Astrocyte (in vitro differentiated cells and primary cell): ENCODE results near the gene CCDC12. TPM values are rescaled to one million over a fixed set of nuclear protein-coding genes. Genes with fewer than 3 reads are reported as not detected.

Experiments
- DNase-seq: peaks from one replicate; pipeline ENCODE4 v3.0.0-alpha.2; 2010; ENCODE audit warnings: low read depth
- FAIRE-seq: peaks from 2 replicates; lab custom pipeline; 2011; peaks lifted over from hg19 to GRCh38; lab: Jason Lieb, UNC
- H2AFZ ChIP-seq: 2 replicates; pipeline ENCODE4 v1.6.0; 2012; ENCODE audit warnings: low read depth, low read length, inconsistent platforms
- H3K27ac ChIP-seq: 2 replicates; pipeline ENCODE4 v1.5.1; 2011; ENCODE audit warnings: low read depth, low read length, inconsistent platforms
- H3K27me3 ChIP-seq: 2 replicates; pipeline ENCODE4 v1.6.0; 2011; ENCODE audit warnings: low read length, inconsistent platforms; ENCODE audit not compliant: insufficient read depth
- H3K36me3 ChIP-seq: 2 replicates; pipeline ENCODE4 v1.5.1; 2011; ENCODE audit warnings: low read length, inconsistent platforms; ENCODE audit not compliant: insufficient read depth
- H3K4me1 ChIP-seq: 2 replicates; pipeline ENCODE4 v1.5.1; 2011; ENCODE audit warnings: low read length, inconsistent platforms; ENCODE audit not compliant: insufficient read depth
- H3K4me2 ChIP-seq: 2 replicates; pipeline ENCODE4 v1.6.0; 2012; ENCODE audit warnings: low read length, inconsistent platforms
- H3K4me3 ChIP-seq: 2 replicates; pipeline ENCODE4 v1.5.1; 2011; ENCODE audit warnings: low read depth, mild to moderate bottlenecking, low read length, inconsistent platforms; ENCODE audit not compliant: insufficient read depth
- H3K79me2 ChIP-seq: 2 replicates; pipeline ENCODE4 v1.6.0; 2012; ENCODE audit warnings: mild to moderate bottlenecking, low read length, inconsistent platforms; ENCODE audit not compliant: insufficient read depth
- H3K9ac ChIP-seq: 2 replicates; pipeline ENCODE4 v1.6.0; 2012; ENCODE audit warnings: mild to moderate bottlenecking, low read length, inconsistent platforms
- H3K9me3 ChIP-seq: 2 replicates; pipeline ENCODE4 v1.5.1; 2012; ENCODE audit warnings: low read depth, mild to moderate bottlenecking, low read length, inconsistent platforms; ENCODE audit not compliant: insufficient read depth
- H4K20me1 ChIP-seq: 2 replicates; pipeline ENCODE4 v1.6.0; 2012; ENCODE audit warnings: low read length, inconsistent platforms; ENCODE audit not compliant: insufficient read depth
- H3K27ac Mint-ChIP-seq: one replicate; pipeline ENCODE4 v1.8.0; 2021; ENCODE audit warnings: mild to moderate bottlenecking, mixed read lengths; ENCODE audit not compliant: unreplicated experiment
- H3K27me3 Mint-ChIP-seq: one replicate; pipeline ENCODE4 v1.8.0; 2021; ENCODE audit warnings: low read depth, mixed read lengths; ENCODE audit not compliant: unreplicated experiment
- H3K36me3 Mint-ChIP-seq: one replicate; pipeline ENCODE4 v1.8.0; 2021; ENCODE audit warnings: low read depth, mixed read lengths; ENCODE audit not compliant: unreplicated experiment
- H3K4me1 Mint-ChIP-seq: one replicate; pipeline ENCODE4 v1.8.0; 2021; ENCODE audit warnings: low read depth, mixed read lengths; ENCODE audit not compliant: unreplicated experiment
- H3K4me3 Mint-ChIP-seq: one replicate; pipeline ENCODE4 v1.8.0; 2021; ENCODE audit warnings: mild to moderate bottlenecking, moderate library complexity, mixed read lengths; ENCODE audit not compliant: unreplicated experiment
- H3K9me3 Mint-ChIP-seq: one replicate; pipeline ENCODE4 v1.8.0; 2021; ENCODE audit warnings: mild to moderate bottlenecking, mixed read lengths; ENCODE audit not compliant: unreplicated experiment
- EZH2 ChIP-seq: IDR thresholded peaks from 2 replicates; pipeline ENCODE4 v1.6.1; 2012; ENCODE audit warnings: mild to moderate bottlenecking, low read length, inconsistent platforms; ENCODE audit not compliant: insufficient read depth
- total RNA-seq: library from RNA; stranded (reverse); gene quantifications from 2 replicates; pipeline ENCODE4 v1.2.1, GENCODE V29; 2021
- TF ChIP-seq, protein P1 (sequence below): IDR thresholded peaks from 2 replicates; pipeline ENCODE4 v1.5.1; 2011; ENCODE audit warnings: low read depth, mild to moderate bottlenecking, inconsistent platforms, low read length, moderate library complexity; ENCODE audit not compliant: insufficient read depth

CCDC12 gene
- total RNA-seq, 1 donor from 2014 or later, result 29.0 TPM

DNA sequence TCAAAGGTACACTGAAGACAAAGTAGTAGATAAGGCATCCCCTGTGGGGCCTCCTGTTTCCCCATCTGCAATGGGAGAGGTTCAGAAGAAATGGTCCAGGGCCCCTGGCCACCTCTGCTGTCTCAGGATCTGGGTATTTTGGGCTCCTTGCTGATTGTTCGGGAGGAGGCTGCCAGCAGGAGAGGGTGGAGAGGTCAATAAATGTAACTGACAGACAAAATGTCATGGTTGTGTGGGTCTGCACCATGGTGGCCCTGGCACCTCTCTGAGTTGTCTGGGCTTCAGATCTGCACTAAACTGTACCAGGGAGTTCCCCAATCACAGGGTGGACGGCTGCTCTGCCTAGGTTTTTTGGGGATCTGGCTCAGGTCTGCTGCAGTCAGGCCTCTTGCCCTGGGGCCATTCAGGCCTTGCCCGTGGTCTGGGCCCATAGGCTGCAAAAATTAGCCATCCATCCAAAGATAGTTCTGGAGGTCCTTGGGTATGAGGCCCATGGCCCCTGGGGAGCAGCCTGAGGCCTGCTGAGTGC is 10.3 kb upstream of the CCDC12 start:
- Mint-ChIP-seq H3K36me3 (peaks cover 11% of the 10 kb centered on the region), H3K4me1 (no peaks in the 10 kb centered on the region), H3K4me3 (no peak overlapping the region), H3K27me3 (peaks cover 7% of the 10 kb centered on the region), H3K27ac (no peak overlapping the region), H3K9me3 (peaks cover 2% of the 10 kb centered on the region)
- no peaks in the 10 kb centered on the region for H3K36me3 ChIP-seq
- FAIRE-seq (no peak), DNase-seq (no peak)
- peaks cover 4% of the 10 kb centered on the region for H3K4me1 ChIP-seq
- no peak overlapping the region for H3K27ac ChIP-seq
- H4K20me1 ChIP-seq, result no peaks in the 10 kb centered on the region
- H3K4me2 ChIP-seq, result no peak overlapping the region
- no peak overlapping the region for H3K4me3 ChIP-seq
- TF ChIP-seq, protein P1, sequence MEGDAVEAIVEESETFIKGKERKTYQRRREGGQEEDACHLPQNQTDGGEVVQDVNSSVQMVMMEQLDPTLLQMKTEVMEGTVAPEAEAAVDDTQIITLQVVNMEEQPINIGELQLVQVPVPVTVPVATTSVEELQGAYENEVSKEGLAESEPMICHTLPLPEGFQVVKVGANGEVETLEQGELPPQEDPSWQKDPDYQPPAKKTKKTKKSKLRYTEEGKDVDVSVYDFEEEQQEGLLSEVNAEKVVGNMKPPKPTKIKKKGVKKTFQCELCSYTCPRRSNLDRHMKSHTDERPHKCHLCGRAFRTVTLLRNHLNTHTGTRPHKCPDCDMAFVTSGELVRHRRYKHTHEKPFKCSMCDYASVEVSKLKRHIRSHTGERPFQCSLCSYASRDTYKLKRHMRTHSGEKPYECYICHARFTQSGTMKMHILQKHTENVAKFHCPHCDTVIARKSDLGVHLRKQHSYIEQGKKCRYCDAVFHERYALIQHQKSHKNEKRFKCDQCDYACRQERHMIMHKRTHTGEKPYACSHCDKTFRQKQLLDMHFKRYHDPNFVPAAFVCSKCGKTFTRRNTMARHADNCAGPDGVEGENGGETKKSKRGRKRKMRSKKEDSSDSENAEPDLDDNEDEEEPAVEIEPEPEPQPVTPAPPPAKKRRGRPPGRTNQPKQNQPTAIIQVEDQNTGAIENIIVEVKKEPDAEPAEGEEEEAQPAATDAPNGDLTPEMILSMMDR, result no peak
- TF ChIP-seq EZH2, result no peak
- no peaks in the 10 kb centered on the region for H3K79me2 ChIP-seq
- H3K27me3 ChIP-seq, result no peaks in the 10 kb centered on the region
- H3K9me3 ChIP-seq, result no peaks in the 10 kb centered on the region
- H2AFZ ChIP-seq, result no peak overlapping the region
- H3K9ac ChIP-seq, result no peak overlapping the region

DNA sequence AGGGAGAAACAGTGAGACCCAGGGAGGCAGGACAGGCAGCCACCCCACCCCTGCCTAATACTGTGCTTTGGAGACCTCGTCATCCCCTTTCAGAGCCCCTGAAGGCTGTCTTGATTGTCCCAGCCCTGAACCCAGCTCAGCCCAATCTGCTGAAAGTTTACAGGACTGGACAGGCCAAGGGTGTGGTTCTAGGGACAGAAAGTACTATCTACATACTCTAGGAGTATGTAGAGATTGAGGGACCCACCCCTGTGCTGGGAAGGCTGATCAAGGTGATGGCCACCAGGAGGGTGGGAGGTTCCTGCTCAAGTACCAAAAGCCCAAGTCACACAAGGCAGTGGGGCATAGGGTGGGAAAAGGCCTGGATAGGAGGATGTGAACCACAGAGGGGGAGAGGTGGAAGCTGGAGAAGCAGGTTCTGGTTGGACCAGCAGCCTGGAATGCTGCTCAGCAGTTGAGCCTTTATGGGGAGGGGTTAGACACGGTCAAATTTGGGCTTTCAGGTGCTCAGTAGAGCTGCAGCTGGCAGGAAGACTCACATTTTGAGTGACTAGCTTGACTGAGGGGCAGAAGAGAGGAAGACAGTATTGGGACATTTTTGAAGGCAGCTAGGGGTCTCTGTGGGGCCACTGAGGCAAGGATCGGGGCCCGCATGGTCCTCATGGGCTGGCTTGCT is 9.6 kb upstream of the CCDC12 start:
- H3K27me3 ChIP-seq, result no peaks in the 10 kb centered on the region
- H3K79me2 ChIP-seq, result no peaks in the 10 kb centered on the region
- DNase-seq, result no peak
- Mint-ChIP-seq H3K4me1 (no peaks in the 10 kb centered on the region), H3K27ac (no peak overlapping the region), H3K27me3 (peaks cover 6% of the 10 kb centered on the region), H3K9me3 (peaks cover 2% of the 10 kb centered on the region), H3K36me3 (peaks cover 11% of the 10 kb centered on the region), H3K4me3 (no peak overlapping the region)
- H3K36me3 ChIP-seq, result no peaks in the 10 kb centered on the region
- no peak for FAIRE-seq
- H4K20me1 ChIP-seq, result no peaks in the 10 kb centered on the region
- peaks cover 4% of the 10 kb centered on the region for H3K4me1 ChIP-seq
- H3K27ac ChIP-seq, result no peak overlapping the region
- TF ChIP-seq, protein P1, result no peak
- no peak for TF ChIP-seq EZH2
- H3K9me3 ChIP-seq, result no peaks in the 10 kb centered on the region
- H3K9ac ChIP-seq, result no peak overlapping the region
- no peak overlapping the region for H2AFZ ChIP-seq
- no peak overlapping the region for H3K4me3 ChIP-seq
- H3K4me2 ChIP-seq, result no peak overlapping the region

DNA sequence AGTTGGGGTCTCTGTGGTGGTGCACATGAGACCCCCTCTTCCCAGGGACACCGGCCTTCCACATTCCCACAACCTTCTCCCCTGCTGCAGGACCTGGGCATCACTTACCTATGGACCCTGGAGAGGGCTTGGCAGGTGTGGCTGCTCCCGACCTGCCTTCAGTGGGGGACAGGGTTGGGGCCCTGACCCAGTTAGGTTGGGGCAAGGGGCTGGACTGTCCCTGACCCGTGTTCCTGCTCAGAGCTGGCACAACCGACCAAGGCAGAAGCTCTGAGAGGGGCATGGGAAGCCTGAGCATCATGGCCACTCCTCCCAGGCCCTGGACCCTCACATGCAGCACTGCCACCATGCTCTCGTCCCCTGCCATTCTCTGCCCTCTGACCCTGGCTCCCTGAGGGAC is 9.0 kb upstream of the CCDC12 start:
- no peaks in the 10 kb centered on the region for H3K27me3 ChIP-seq
- no peak for FAIRE-seq
- H3K36me3 Mint-ChIP-seq, result peaks cover 11% of the 10 kb centered on the region
- no peak overlapping the region for H3K4me2 ChIP-seq
- no peaks in the 10 kb centered on the region for H3K4me1 Mint-ChIP-seq
- no peak overlapping the region for H3K27ac Mint-ChIP-seq
- no peak for TF ChIP-seq EZH2
- TF ChIP-seq, protein P1, result no peak
- no peak for DNase-seq
- H3K79me2 ChIP-seq, result no peaks in the 10 kb centered on the region
- H3K27ac ChIP-seq, result no peak overlapping the region
- no peak overlapping the region for H3K4me3 Mint-ChIP-seq
- H3K9ac ChIP-seq, result no peak overlapping the region
- H3K9me3 Mint-ChIP-seq, result no peaks in the 10 kb centered on the region
- no peak overlapping the region for H2AFZ ChIP-seq
- no peak overlapping the region for H3K4me3 ChIP-seq
- H3K27me3 Mint-ChIP-seq, result peaks cover 5% of the 10 kb centered on the region
- peaks cover 4% of the 10 kb centered on the region for H3K4me1 ChIP-seq
- H3K36me3 ChIP-seq, result no peaks in the 10 kb centered on the region
- H4K20me1 ChIP-seq, result no peaks in the 10 kb centered on the region
- no peaks in the 10 kb centered on the region for H3K9me3 ChIP-seq
